Measurements from ENCODE around the gene MUC5AC. TPM values are rescaled to one million over a fixed set of nuclear protein-coding genes. Genes with fewer than 3 reads are reported as not detected.

MUC5AC gene
- polyA plus RNA-seq, 1 donor from 2014 or later, result not detected

GRCh38 chr11:1218788-1219445, 61.2 kb downstream of the MUC5AC start:
- Histone ChIP-seq H3F3A (ENCODE audit: insufficient read depth, low read length, poor library complexity, severe bottlenecking) (no peaks in the 10 kb centered on the region), H3K27me3 (ENCODE audit: insufficient read depth, low read depth, low read length) (no peaks in the 10 kb centered on the region), H3K79me2 (replicated peaks; ENCODE audit: insufficient read depth, low read length) (no peaks in the 10 kb centered on the region), H3K4me2 (ENCODE audit: low read length) (no peak overlapping the region), H3K9ac (ENCODE audit: low read length) (no peak overlapping the region), H3K27ac (ENCODE audit: low read length) (no peak overlapping the region), H2AFZ (ENCODE audit: low read depth, low read length) (no peak overlapping the region), H3K36me3 (ENCODE audit: insufficient read depth, low read length) (no peaks in the 10 kb centered on the region), H3K9me3 (ENCODE audit: low read length) (no peaks in the 10 kb centered on the region), H3K4me3 (ENCODE audit: low read length) (no peak overlapping the region), H3K9me2 (ENCODE audit: insufficient read depth, low read length) (no peaks in the 10 kb centered on the region), H4K20me1 (ENCODE audit: insufficient read depth) (no peaks in the 10 kb centered on the region)
- no peak for TF ChIP-seq REST (IDR thresholded peaks at IDR 0.05; ENCODE audit: borderline replicate concordance)

- Histone ChIP-seq H3K79me2 (replicated peaks; ENCODE audit: insufficient read depth, low read length) (no peaks in the 10 kb centered on the region), H3K27ac (ENCODE audit: low read length) (no peak overlapping the region), H4K20me1 (ENCODE audit: insufficient read depth) (no peaks in the 10 kb centered on the region), H3K9ac (ENCODE audit: low read length) (no peak overlapping the region), H3K27me3 (ENCODE audit: insufficient read depth, low read depth, low read length) (no peaks in the 10 kb centered on the region), H3K9me2 (ENCODE audit: insufficient read depth, low read length) (no peaks in the 10 kb centered on the region), H3K9me3 (ENCODE audit: low read length) (no peaks in the 10 kb centered on the region), H3K4me3 (ENCODE audit: low read length) (no peak overlapping the region), H3F3A (ENCODE audit: insufficient read depth, low read length, poor library complexity, severe bottlenecking) (no peaks in the 10 kb centered on the region), H2AFZ (ENCODE audit: low read depth, low read length) (no peak overlapping the region), H3K36me3 (ENCODE audit: insufficient read depth, low read length) (no peaks in the 10 kb centered on the region), H3K4me2 (ENCODE audit: low read length) (no peak overlapping the region)
- TF ChIP-seq TAF1 (IDR thresholded peaks at IDR 0.05; ENCODE audit: low read depth), result no peak
- no peak for TF ChIP-seq MXI1 (conservative IDR thresholded peaks at IDR 0.05; ENCODE audit: poor library complexity, severe bottlenecking)
These were observed 61.7 kb downstream of the MUC5AC start for GRCh38 chr11:1219446-1219833.

GRCh38 chr11:1219834-1220815, 62.4 kb downstream of the MUC5AC start:
- Histone ChIP-seq H3K9me2 (ENCODE audit: insufficient read depth, low read length) (no peaks in the 10 kb centered on the region), H3K27ac (ENCODE audit: low read length) (no peak overlapping the region), H3K27me3 (ENCODE audit: insufficient read depth, low read depth, low read length) (no peaks in the 10 kb centered on the region), H3K4me2 (ENCODE audit: low read length) (no peak overlapping the region), H3F3A (ENCODE audit: insufficient read depth, low read length, poor library complexity, severe bottlenecking) (no peaks in the 10 kb centered on the region), H3K9ac (ENCODE audit: low read length) (no peak overlapping the region), H2AFZ (ENCODE audit: low read depth, low read length) (no peak overlapping the region), H3K9me3 (ENCODE audit: low read length) (no peaks in the 10 kb centered on the region), H3K4me3 (ENCODE audit: low read length) (no peak overlapping the region), H3K79me2 (replicated peaks; ENCODE audit: insufficient read depth, low read length) (no peaks in the 10 kb centered on the region), H3K36me3 (ENCODE audit: insufficient read depth, low read length) (no peaks in the 10 kb centered on the region), H4K20me1 (ENCODE audit: insufficient read depth) (no peaks in the 10 kb centered on the region)
- TF ChIP-seq CTCF (IDR thresholded peaks at IDR 0.05; ENCODE audit: poor library complexity, severe bottlenecking) (no peak), RAD21 (conservative IDR thresholded peaks at IDR 0.05) (no peak), EZH2 (IDR thresholded peaks at IDR 0.05; ENCODE audit: borderline replicate concordance, insufficient read depth, low read length, poor library complexity, severe bottlenecking) (no peak), EP300 (conservative IDR thresholded peaks at IDR 0.05; ENCODE audit: poor library complexity, severe bottlenecking) (no peak), SMC3 (conservative IDR thresholded peaks at IDR 0.05; ENCODE audit: poor library complexity) (no peak)
